ENCODE measurements around the gene CEACAM20.

Gene CEACAM20

DNA sequence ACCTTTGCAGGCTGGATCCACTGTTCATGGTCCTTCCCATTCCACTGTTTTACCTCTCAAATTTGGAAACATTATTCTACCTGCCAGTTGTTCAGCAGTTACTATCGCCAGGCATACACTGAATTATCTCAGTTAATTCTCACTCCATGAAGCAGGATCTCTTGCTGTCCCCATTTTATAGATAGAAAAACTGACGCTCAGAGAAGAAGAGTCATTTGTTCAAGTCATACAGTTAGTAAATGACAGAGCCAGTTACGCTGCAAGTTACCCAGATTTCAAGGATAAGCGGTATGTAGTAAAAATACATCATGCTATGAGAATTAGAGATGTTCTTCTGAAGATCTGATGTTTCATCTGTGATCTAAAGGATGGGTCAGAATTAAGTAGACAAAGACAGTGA lies 43.7 kb upstream of the CEACAM20 start:
- TF ChIP-seq, protein P1, sequence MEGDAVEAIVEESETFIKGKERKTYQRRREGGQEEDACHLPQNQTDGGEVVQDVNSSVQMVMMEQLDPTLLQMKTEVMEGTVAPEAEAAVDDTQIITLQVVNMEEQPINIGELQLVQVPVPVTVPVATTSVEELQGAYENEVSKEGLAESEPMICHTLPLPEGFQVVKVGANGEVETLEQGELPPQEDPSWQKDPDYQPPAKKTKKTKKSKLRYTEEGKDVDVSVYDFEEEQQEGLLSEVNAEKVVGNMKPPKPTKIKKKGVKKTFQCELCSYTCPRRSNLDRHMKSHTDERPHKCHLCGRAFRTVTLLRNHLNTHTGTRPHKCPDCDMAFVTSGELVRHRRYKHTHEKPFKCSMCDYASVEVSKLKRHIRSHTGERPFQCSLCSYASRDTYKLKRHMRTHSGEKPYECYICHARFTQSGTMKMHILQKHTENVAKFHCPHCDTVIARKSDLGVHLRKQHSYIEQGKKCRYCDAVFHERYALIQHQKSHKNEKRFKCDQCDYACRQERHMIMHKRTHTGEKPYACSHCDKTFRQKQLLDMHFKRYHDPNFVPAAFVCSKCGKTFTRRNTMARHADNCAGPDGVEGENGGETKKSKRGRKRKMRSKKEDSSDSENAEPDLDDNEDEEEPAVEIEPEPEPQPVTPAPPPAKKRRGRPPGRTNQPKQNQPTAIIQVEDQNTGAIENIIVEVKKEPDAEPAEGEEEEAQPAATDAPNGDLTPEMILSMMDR (IDR thresholded peaks at IDR 0.05; ENCODE audit: insufficient read depth, missing control alignments): no peak
- no peak for DNase-seq (ENCODE audit: insufficient read length, low spot score)
- no peak for FAIRE-seq

DNA sequence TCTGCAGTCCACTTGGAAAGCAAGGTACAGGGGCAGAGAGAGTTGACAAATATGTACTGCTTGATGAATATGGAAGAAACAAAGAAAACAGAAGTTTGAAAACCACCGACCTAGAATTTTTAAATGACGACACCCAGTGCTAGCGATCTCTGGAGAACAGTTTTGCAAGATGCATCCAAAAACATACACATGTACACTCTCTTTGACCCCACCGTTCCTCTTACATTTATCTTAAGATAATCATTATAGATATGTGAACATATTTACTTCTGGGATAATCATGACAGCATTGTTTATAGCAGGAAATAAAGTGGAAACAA lies 43.1 kb upstream of the CEACAM20 start:
- FAIRE-seq (no peak), DNase-seq (ENCODE audit: insufficient read length, low spot score) (no peak)
- TF ChIP-seq, protein P1 (IDR thresholded peaks at IDR 0.05; ENCODE audit: insufficient read depth, missing control alignments): no peak

DNA sequence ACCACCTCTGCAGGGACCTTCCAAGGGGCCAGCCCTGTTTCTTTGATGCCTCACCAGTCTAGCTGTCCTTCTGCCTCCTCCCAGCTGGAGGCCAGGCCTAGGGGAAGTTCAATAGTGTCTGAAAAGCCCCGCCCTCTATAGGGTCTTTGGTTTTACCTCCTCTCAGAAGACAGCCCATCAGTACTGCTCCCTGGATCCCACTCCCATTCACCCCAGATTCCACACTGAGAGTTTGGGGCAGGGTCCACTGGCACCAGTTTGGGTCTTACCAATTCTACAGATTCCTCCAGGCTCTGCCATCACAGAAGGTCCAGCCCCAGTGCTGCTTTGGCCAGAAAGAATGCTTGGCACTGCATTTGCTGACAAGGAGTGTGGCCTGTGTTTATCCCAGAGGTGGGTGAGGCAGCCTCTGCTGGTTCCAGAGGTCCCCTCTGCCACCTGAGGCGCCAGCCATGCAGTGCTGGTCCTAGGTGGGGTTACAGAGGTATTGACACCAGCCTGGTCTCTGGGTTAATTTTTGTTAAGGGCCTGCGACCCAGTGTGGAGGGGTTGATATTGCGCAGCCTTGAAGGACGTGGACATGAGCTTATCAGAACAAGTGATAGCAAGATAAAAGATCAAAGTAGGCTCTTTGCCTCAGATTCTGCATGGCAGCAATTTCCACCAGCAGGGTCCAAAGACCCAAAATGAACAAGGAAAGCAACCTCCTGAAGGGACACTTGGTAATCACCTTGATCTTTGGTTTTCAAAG lies 42.5 kb upstream of the CEACAM20 start:
- TF ChIP-seq, protein P1 (IDR thresholded peaks at IDR 0.05; ENCODE audit: insufficient read depth, missing control alignments): no peak
- no peak for FAIRE-seq
- no peak for DNase-seq (ENCODE audit: insufficient read length, low spot score)

DNA sequence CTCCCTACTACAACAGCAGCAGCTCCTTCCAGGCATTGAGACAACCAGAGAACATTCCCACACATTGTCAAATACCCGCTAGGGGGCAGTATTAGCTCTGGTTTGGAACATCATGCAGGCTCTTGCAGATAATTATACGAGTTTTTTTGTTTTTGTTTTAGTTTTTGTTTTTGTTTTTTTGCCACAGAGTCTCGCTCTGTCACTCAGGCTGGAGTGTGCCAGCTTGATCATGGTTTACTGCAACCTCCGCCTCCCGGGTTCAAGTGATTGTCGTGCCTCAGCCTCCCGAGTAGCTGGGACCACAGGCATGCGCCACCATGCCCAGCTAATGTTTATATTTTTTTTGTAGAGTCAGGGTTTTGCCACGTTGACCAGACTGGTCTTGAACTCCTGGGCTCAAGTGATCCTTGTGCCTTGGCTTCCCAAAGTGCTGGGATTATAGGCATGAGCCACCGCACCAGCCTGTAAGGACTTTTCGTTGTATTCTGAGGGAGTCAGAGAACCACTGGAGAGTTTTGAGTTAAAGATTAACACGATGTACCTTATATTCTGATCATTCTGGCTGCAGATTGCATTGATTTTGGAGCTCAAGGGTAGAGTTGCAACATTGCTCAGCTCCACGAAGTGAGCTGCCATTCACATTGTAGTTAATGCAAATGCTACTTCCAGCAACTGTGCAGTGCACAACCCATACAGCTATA lies 41.7 kb upstream of the CEACAM20 start:
- FAIRE-seq: no peak
- TF ChIP-seq, protein P1 (IDR thresholded peaks at IDR 0.05; ENCODE audit: insufficient read depth, missing control alignments): peak; percentile 66
- DNase-seq (ENCODE audit: insufficient read length, low spot score): no peak

DNA sequence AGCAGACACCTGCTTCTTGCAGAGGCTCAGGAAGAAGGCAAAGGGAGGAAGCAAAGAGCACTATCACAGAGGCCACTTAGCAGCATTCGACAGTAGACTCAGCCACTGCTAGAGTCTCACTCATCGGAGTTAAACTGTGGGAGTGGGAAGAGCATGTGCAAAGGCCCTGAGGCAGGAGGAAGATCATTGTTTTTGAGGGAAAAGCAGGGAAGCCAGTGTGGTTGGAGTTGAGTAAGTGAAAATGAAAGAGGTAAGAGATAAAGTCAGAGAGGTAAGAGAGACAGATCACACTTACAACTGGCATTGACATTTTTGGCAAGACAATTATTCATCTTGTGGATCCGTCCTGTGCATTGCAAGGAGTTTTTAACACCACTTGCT lies 41.1 kb upstream of the CEACAM20 start:
- DNase-seq (ENCODE audit: insufficient read length, low spot score) (no peak), FAIRE-seq (no peak)
- TF ChIP-seq, protein P1 (IDR thresholded peaks at IDR 0.05; ENCODE audit: insufficient read depth, missing control alignments): no peak

DNA sequence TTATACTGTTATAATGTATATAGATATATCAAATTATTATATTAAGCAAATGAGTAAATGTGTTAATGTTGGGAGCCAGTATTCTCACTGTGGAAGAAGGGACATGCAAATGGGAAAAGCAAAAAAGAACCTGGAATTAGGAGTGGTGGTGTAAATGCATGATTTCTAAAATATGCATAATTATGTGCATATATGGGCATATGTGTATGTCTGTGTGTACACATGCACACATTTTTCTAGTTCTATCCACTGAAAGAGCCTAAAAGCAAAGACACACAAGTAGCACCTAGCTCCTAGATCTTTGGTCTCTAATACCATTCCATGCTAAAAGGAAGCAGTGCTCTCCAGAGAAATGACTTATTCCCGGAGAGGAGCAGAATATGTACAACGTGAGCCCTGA lies 38.3 kb upstream of the CEACAM20 start:
- FAIRE-seq (no peak), DNase-seq (ENCODE audit: insufficient read length, low spot score) (no peak)

More for the DNA sequence above, 38.3 kb upstream of the CEACAM20 start:
- TF ChIP-seq, protein P1 (IDR thresholded peaks at IDR 0.05; ENCODE audit: insufficient read depth, missing control alignments): no peak

All from D721Med (cell line).